Subcutaneous adipose tissue (tissue), 4 donors: ENCODE measurements around the gene ADORA2A. TPM values are rescaled to one million over a fixed set of nuclear protein-coding genes. Genes with fewer than 3 reads are reported as not detected.

Experiments used
- total RNA-seq, 4 donors: library from RNA; depleted of rRNA; stranded (reverse); fragments of >200 nt; gene quantifications; one replicate each; pipeline ENCODE4 v1.1.0, GENCODE V29; 2016
- TF ChIP-seq, protein P1 (sequence below): fragments of 450-650 bp; IDR thresholded peaks from one replicate; pipeline ENCODE4 v1.5.1; 2016; ENCODE audit warnings: low read depth, mild to moderate bottlenecking, control low read depth, antibody characterized with exemption, moderate library complexity

Gene ADORA2A
- total RNA-seq, 4 donors from 2014 or later = 0.88 to 4.7 (median 2.2) TPM

DNA sequence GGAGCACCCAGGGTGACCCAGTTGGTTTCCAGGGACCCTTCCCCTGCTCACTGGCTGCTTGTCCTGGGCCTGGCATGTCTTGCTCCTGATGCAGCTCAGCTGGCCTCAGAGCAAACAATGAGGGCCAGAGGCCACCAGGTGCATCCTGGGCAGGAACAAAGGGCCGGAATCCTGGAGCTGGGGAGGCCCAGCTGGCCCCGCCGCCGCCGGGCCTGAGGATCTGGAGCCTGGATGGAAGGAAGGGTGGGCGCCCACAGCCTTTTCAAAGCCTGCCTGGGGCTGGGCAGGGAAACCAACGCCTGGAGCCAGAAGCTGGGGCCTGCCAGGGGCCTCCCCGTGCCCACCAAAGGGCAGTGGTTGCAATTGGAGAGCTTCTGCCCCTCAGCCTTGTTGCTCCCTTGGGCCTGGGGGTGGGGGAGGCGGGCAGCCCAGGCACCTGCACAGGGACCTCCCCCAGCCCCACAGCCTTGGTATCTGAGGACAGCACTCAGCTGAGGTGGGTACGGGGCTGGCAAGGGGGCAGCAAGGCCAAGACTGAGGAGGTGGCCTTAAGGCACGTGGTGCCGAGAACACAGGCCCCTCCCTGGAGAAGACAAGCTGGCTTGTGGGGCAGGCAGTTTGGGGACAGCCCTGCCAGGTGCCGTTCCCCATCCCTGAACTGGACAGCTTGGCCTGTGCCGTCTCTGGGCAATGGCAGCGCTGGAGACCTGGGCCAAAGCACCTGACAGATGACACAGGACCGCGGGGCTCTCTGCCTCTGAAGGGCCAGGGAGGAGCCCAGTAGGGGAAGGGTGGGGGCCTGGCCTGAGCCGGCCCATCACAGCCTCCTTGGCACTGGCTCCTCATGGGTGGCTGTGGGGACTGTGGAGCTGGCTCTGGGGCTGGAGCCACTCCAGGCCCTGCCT, 7.1 kb upstream of the ADORA2A start:
- TF ChIP-seq, protein P1, sequence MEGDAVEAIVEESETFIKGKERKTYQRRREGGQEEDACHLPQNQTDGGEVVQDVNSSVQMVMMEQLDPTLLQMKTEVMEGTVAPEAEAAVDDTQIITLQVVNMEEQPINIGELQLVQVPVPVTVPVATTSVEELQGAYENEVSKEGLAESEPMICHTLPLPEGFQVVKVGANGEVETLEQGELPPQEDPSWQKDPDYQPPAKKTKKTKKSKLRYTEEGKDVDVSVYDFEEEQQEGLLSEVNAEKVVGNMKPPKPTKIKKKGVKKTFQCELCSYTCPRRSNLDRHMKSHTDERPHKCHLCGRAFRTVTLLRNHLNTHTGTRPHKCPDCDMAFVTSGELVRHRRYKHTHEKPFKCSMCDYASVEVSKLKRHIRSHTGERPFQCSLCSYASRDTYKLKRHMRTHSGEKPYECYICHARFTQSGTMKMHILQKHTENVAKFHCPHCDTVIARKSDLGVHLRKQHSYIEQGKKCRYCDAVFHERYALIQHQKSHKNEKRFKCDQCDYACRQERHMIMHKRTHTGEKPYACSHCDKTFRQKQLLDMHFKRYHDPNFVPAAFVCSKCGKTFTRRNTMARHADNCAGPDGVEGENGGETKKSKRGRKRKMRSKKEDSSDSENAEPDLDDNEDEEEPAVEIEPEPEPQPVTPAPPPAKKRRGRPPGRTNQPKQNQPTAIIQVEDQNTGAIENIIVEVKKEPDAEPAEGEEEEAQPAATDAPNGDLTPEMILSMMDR = no peak

DNA sequence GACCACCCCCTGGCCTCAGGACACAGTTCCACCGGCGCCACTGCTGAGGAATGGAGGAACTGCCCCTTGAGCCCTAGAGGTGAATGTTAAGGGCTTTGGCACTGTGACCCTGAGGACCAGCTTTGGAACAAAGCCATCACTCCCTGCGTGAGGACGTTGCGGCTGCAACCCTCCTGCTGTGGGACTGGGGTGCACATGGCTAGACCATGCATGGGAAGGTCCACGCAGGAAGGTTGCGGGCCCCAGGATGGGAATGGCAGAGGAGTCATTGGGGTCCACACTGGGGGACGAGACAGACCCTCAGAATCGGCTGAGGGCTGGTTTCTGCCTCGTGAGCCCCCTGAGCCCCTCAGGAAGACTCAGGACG, 6.4 kb upstream of the ADORA2A start:
- TF ChIP-seq, protein P1 = no peak

DNA sequence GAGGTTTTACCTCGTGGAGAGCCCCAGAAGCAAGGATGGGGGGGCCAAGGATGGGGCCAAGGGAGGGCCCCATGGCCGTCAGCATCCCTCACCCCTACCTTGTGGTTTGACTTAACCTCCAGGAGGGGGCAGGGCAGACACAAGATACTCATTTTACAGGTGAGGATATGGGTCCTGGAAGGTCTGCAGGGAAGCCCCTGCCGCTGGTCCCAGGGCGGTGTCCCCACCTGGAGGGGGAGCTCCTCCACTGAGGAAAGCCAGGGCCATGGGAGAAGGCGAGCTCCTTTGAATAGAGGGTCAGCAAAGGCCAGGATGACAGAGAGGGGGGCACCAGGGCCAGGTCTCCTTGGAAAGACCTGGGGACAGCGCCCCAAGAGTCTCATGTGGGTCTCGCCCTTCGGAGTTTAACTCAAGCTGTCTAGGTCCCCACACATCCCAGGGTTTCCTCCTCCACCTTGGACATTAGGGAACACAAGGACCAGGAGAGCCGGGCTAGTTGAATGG, 5.9 kb upstream of the ADORA2A start:
- TF ChIP-seq, protein P1 = no peak

DNA sequence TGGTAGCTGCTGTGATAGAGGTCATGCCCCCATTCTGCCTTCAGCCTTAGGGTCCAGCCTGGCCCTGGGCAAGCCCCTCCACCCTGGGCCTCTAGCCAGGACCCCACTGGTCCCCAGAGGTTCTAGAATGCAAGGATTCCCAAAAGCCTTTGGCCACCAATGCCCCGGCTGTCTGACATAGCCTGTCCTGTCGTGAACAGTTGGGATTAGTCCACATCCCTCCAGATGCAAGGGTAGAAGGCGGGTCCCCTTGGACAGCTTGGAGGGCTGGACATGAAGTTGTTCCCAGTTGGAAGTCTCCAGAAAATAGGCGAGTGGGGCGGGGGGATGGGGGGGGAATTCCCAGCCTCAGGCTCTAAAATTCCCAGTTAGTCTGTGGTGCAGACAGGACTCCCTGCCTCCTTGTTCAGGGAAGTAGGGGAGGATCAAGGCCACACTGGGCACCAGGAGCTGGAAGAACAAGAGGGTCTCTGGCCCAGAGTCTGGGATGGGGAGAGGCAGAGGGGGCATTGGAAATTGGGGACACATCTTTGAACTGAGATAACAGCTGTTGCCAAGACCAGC, 5.2 kb upstream of the ADORA2A start:
- TF ChIP-seq, protein P1 = no peak

DNA sequence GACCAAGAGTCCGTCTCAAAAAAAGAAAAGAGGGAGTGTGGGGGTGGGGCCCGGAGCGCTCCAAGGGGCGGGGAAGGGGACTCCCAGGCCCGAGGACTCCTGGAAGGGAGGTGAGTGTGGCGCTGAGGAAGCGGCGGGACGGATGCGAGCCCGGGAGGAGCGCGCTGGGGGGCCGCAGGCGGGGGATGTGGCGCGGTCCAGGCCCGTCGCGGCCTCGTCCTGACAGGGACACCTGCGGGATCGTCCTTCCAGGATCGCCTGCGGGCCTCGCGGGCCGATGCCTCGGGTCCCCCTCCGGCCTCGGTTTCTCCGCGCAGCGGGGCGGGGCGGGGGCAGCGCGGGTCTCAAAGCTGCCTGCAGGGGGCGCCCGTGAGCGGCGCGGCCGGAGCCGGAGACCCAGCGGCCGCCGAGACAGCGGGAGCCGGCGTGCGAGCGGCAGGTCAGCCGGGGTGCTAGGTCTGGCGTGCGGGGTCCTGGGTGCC, 3.8 kb upstream of the ADORA2A start:
- TF ChIP-seq, protein P1 = no peak

DNA sequence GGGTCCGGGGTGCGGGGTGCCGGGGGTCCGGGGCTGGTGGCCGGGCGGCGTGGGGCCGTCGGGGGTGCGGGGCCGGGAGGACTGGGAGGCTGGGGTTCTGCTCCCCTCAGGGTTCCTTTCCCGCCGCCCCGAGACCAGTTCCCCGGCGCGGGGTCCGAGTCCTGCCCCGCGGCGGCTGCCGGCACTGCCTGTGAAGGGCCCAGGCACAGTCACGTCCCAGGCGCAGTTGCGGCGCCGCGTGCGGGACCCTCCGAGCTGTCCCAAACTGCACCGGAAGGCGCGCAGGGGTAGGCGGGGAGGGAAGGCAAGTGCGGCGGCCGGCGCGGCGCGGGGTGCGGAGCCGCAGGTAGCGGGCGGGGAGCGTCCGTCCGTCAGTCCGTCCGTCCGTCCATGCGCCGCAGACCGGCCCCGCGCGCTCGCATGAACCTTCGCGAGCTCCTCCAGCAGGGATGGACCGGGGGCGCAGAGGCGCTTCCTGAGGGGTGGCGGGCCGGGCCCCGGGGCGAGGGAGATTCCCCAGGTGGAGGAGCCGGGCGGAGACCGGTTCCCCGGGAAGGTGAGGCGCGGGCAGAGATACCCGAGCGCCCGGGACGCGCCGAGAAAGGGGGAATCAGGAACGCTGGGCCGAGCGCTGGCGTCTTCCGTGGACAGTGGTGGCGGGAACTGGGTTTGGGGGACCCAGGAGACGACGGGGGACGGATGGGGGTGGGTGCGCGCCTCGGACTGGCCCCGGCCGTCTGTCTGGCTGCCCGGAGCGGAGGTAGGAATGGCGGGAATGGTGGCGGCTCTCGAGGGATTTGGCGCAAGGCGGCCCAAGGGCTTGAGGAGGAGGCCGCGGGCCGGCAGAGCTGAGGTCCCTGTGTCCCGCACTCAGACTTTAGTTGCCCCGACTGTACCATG, 3.1 kb upstream of the ADORA2A start:
- TF ChIP-seq, protein P1 = no peak
